Prostate gland (tissue), 2 donors: ENCODE results near the gene GOLGA8M.
"Not testable (repeated sequence)": the region's sequence is repeated elsewhere in the genome, so short reads cannot be mapped to it uniquely, and the experiment has no call there.

Source experiments
- CTCF ChIP-seq, 4 experiments: fragments of 200-600 bp in 2 of 4; fragments of 450-650 bp in 2 of 4; sonication (generic) in 2 of 4; IDR thresholded peaks; 1 replicate in 3 of 4; 2 replicates in 1 of 4; pipeline ENCODE4 v1.5.1; 2016 to 2019; ENCODE audit warnings: antibody characterized with exemption in 4 of 4, mild to moderate bottlenecking in 2 of 4, moderate library complexity in 2 of 4
- POLR2A ChIP-seq: fragments of 450-650 bp; IDR thresholded peaks from one replicate; pipeline ENCODE4 v1.6.1; 2016; ENCODE audit warnings: antibody characterized with exemption, mild to moderate bottlenecking

- TF ChIP-seq POLR2A; CTCF (IDR thresholded peaks at IDR 0.05): not testable (repeated sequence)
Measured at GRCh38 chr15:28738590-28739292, 26.5 kb upstream of the GOLGA8M start.
